ENCODE results near the gene FGFR3.
A peak's percentile ranks its signal among the peaks of the same experiment; 100 is the strongest.

DNA sequence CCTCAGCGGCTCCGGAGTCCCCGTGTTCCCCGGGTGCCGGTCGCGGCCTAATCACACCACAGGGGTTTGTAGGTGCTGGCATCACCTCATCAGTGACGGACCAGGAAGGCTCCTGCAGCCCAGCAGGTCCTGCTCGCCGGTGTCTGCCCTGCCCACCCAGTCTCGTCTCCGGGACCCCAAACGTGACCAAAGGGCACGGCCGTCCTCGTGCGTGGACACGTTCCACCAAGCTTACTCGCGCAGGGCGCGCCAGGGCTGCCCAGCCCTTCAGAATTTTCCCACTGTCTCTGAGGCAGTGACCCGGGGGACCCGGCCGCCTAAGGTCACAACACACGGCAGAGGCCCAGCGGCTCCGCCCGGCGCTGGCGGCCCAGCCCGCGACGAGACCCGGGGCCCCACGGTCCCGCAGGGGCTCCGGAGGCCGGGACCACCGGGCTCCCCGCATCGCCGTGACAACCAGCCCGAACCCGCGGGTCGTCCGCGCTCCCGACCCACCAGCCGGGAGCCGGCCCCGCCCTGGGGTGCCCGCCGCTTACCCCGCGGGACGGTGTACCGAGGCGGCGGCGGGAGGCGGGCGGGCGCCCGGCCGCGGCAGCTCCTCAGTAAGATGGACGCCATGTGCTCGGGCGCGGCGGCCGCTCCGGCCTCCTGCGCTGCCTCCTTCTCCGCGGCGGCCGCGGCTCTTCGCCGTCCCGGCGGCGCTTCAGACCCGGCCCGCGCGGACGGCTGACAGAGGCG lies 62.4 kb downstream of the FGFR3 start:
- TF ChIP-seq CTCF (IDR thresholded peaks at IDR 0.05): no peak
- TF ChIP-seq POLR2AphosphoS5 (IDR thresholded peaks at IDR 0.05): no peak
- peak; percentile 5 for TF ChIP-seq POLR2A (IDR thresholded peaks at IDR 0.05; ENCODE audit: low read depth)

Measured in esophagus muscularis mucosa (tissue), 3 donors.